Astrocyte of the cerebellum (primary cell): ENCODE data around the gene KRTAP4-5.
"Not testable (repeated sequence)": the region's sequence is repeated elsewhere in the genome, so short reads cannot be mapped to it uniquely, and the experiment has no call there.

Experiments used
- DNase-seq: peaks from one replicate; pipeline ENCODE4 v3.0.0-alpha.2; 2011; ENCODE audit warnings: low read depth
- H3K4me3 ChIP-seq: 2 replicates; pipeline ENCODE4 v1.5.1; 2011; ENCODE audit warnings: mild to moderate bottlenecking, low read depth, low read length, moderate library complexity
- CTCF ChIP-seq: IDR thresholded peaks from 2 replicates; pipeline ENCODE4 v1.5.1; 2012; ENCODE audit warnings: low read length, low read depth, moderate library complexity, mild to moderate bottlenecking; ENCODE audit errors: missing control alignments
- in situ Hi-C: cut with HindIII; loops from 2 replicates; pipeline ENCODE4 v1.10.0; 2017; ENCODE audit warnings: low sequenced_read_pairs

Gene KRTAP4-5

GRCh38 chr17:41121742-41122141 is 27.9 kb downstream of the KRTAP4-5 start:
- no peak overlapping the region for H3K4me3 ChIP-seq
- in situ Hi-C loops = no loop called here
- no peak for TF ChIP-seq CTCF
- DNase-seq = no peak

GRCh38 chr17:41119696-41120690 is 29.6 kb downstream of the KRTAP4-5 start:
- DNase-seq, in situ Hi-C loops, H3K4me3 ChIP-seq: not testable (repeated sequence)

- in situ Hi-C loops = no loop called here
- TF ChIP-seq CTCF = no peak
- DNase-seq = no peak
- no peak overlapping the region for H3K4me3 ChIP-seq
These were observed 30.9 kb downstream of the KRTAP4-5 start for GRCh38 chr17:41118721-41119120.

GRCh38 chr17:41117846-41118386 is 31.7 kb downstream of the KRTAP4-5 start, which contains the start of gene KRTAP4-11:
TSS of gene KRTAP4-11 (minus strand) at chr17:41118373. CDS start at chr17:41118315, 58 bp downstream.
- DNase-seq, H3K4me3 ChIP-seq, in situ Hi-C loops: not testable (repeated sequence)

GRCh38 chr17:41116297-41116696 is 33.3 kb downstream of the KRTAP4-5 start:
- in situ Hi-C loops = no loop called here
- H3K4me3 ChIP-seq = no peak overlapping the region
- TF ChIP-seq CTCF = no peak
- DNase-seq = no peak

- no peak overlapping the region for H3K4me3 ChIP-seq
- no peak for DNase-seq
- in situ Hi-C loops = no loop called here
- TF ChIP-seq CTCF = no peak
These were observed 38.3 kb downstream of the KRTAP4-5 start for GRCh38 chr17:41111151-41111885.

- DNase-seq, in situ Hi-C loops, H3K4me3 ChIP-seq: not testable (repeated sequence)
These were observed 40.8 kb downstream of the KRTAP4-5 start for GRCh38 chr17:41108728-41109386.
